ENCODE results near the gene FEM1C. TPM values are rescaled to one million over a fixed set of nuclear protein-coding genes. Genes with fewer than 3 reads are reported as not detected.

The FEM1C gene
- total and polyA plus RNA-seq, 9 of the 15 experiments (the other 6 are each of a cell fraction or from before 2014, with no cell fraction given): 1.4 to 9.3 (median 4.3) TPM

DNA sequence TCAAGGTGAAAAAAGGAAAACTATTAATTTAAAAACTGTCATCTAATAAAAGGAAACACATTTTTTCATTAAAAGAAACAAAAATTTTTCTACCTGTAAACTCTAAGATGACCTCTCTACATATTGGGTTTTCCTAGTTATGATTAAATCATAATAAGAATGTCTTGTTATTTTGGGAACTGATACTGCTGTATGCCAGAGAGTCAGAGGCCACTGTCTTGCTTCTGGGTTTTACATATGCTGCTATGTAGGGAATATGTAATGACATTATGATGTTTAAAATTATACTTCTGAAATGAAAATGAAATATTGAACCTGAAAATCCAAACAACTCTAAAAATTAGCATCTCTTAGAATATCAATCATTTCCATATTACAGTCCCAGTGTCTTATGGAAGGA is 63.7 kb downstream of the FEM1C start:
- no peak for TF ChIP-seq ZNF212 (CRISPR knock-in tag; IDR thresholded peaks at IDR 0.05)
- TF ChIP-seq HLTF (IDR thresholded peaks at IDR 0.05): no peak
- no peak for TF ChIP-seq MCM7 (IDR thresholded peaks at IDR 0.05)
- no peak for TF ChIP-seq NFE2L1 (tag; IDR thresholded peaks at IDR 0.05; ENCODE audit: borderline replicate concordance, low read depth)
- TF ChIP-seq CBX8 (IDR thresholded peaks at IDR 0.05; ENCODE audit: borderline replicate concordance, extremely low read depth, low read depth, low read length, poor library complexity, severe bottlenecking): no peak
- TF ChIP-seq ZNF507 (tag; conservative IDR thresholded peaks at IDR 0.05): no peak
- no peak for TF ChIP-seq FOXP1 (CRISPR knock-in tag; IDR thresholded peaks at IDR 0.05)
- no peak for TF ChIP-seq EWSR1 (IDR thresholded peaks at IDR 0.05; ENCODE audit: borderline replicate concordance, low read depth, partially characterized antibody)
- TF ChIP-seq CREB3L1 (IDR thresholded peaks at IDR 0.05; ENCODE audit: borderline replicate concordance, low read depth): no peak
- TF ChIP-seq PURB (CRISPR knock-in tag; IDR thresholded peaks at IDR 0.05; ENCODE audit: low read depth): no peak
- no TSS peak for BruUV-seq (replicated peaks)

More for the DNA sequence above, 63.7 kb downstream of the FEM1C start:
- POLR2A ChIA-PET: no interaction called here
- in situ Hi-C loops (cut with MboI): no loop called here
- Histone ChIP-seq H3K79me2 (ENCODE audit: control insufficient read depth, insufficient read depth, low read length) (no peaks in the 10 kb centered on the region), H3K4me3 (no peak overlapping the region), H2AFZ (ENCODE audit: low read depth, low read length) (no peak overlapping the region), H3K27me3 (ENCODE audit: control insufficient read depth in 2 of 2, insufficient read depth in 2 of 2, low read length in 2 of 2) (peaks cover 0 to 5% of the 10 kb centered on the region in 2 experiments; a peak in 2 of 5 replicates), H4K20me1 (replicated peaks; ENCODE audit: control insufficient read depth, insufficient read depth, low read length) (no peaks in the 10 kb centered on the region), H3K4me2 (ENCODE audit: insufficient read depth, low read length) (no peak overlapping the region), H3K9me1 (ENCODE audit: control insufficient read depth, insufficient read depth, low read length) (no peaks in the 10 kb centered on the region), H3K36me3 (ENCODE audit: control insufficient read depth, insufficient read depth, low read length) (no peaks in the 10 kb centered on the region), H3K9me3 (replicated peaks; ENCODE audit: control insufficient read depth, insufficient read depth, low read depth, low read length) (no peaks in the 10 kb centered on the region), H3K9ac (ENCODE audit: insufficient read depth in 1 of 2, low read depth in 2 of 2, low read length in 2 of 2) (no peak overlapping the region), H3K4me1 (replicated peaks in 1 of 2; ENCODE audit: control insufficient read depth in 2 of 2, insufficient read depth in 2 of 2, low read length in 2 of 2) (no peaks in the 10 kb centered on the region), H3K27ac (ENCODE audit: extremely low read depth, low read depth, low read length) (no peak overlapping the region)
- FAIRE-seq (no peak), DNase-seq (ENCODE audit: extremely low read depth in 1 of 4, low spot score in 3 of 4) (no peak), ATAC-seq (no peak)
- CTCF ChIA-PET (ENCODE audit: low intra/inter-chr PET ratio): no interaction called here
- intact Hi-C loops (cut with micrococcal nuclease): no loop called here
